GM10847 (cell line): ENCODE measurements around the gene CCDC78.

Experiments
- POLR2A ChIP-seq: IDR thresholded peaks from 2 replicates; pipeline ENCODE4 v1.6.1; 2011; ENCODE audit not compliant: insufficient read length; ENCODE audit errors: extremely low read depth

The CCDC78 gene

DNA sequence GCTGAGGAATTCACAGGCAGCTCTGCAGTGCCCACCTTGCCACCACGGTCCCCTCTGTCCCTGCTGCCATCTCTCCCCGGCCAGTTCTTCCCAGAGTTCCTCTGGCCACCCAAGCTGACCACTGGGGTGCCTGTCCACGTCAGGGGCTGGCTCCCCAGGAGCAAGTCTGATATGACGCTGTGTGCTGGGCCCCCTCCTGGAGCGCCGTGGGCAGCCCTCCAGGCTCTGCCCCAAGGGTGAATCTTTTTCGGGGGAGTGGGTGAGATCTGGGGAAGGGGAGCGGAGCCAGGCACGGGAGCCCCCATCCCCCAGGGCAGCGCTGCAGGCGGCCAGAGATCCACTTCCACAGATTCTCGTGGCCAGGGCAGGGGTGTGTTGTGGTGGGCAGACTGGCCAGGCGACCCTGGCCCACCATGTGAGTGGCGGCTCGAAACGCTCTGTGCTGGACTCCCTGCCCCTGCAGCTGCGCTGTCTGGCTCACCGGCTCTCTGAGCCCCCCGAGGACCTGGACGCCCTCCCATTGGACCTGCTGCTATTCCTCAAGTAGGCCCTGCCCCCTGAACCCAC, 38.0 kb upstream of the CCDC78 start:
- no peak for TF ChIP-seq POLR2A

DNA sequence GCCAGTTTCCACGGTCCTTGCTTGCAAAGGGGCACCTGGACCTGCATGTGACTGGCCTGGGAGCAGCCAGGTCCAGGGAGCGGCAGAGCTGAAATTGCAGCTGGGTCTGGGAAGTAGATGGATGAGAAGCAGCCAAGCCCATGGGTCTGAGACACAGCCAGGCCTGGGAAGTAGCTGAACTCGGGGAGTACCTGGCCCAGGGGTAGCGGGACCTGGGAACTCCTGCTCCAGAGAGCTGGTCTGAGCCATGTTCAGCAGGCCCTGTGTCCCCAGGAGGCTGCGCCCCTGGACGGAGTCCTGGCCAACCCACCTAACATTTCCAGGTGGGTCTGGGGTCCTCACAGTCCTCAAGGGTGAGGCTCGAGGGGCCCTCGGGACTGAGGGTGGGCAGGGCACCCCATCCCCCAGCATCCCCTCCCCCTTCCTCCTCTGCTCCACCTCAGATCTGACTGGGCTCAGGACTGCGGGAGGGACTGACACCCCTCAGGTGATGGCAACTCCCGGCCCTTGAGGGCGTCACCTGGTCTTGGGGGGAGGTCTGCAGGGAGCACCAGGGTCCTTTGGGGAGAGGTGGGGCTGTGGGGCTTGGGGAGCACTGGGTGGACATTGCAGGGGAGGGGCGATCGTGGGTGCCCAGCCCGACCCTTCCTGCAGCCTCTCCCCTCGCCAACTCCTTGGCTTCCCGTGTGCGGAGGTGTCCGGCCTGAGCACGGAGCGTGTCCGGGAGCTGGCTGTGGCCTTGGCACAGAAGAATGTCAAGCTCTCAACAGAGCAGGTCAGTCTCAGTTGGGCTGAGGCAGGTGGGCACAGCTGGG, 37.3 kb upstream of the CCDC78 start:
- TF ChIP-seq POLR2A, result no peak

DNA sequence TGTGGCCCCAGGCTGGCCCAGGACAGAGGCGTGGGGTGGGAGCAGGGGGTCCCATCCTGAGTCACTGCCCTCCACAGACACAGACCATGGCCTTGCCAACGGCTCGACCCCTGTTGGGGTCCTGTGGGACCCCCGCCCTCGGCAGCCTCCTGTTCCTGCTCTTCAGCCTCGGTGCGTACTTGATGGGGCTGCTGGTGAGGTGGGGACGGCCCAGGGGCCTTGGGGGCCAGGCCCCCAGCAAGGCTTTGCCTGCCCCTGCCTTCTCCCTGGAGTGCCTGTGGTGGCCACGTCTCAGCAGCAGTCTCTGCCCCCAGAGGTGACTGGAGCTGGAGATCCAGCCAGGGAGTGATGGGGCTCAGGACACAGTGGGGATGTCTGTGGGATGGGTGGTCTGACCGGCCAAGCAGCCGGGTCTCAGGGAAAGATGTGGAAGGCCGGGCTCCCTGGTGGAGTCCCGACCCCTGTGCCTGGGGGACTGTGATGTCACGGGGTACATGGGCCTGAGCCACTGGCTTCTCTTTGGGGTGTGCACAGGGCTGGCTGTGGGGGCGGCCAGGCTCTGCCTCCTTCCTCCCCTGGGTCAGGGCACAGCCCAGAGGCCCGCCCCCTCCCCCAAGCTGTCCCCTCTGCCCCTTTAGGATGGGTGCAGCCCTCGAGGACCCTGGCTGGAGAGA, 36.5 kb upstream of the CCDC78 start:
- TF ChIP-seq POLR2A, result no peak

DNA sequence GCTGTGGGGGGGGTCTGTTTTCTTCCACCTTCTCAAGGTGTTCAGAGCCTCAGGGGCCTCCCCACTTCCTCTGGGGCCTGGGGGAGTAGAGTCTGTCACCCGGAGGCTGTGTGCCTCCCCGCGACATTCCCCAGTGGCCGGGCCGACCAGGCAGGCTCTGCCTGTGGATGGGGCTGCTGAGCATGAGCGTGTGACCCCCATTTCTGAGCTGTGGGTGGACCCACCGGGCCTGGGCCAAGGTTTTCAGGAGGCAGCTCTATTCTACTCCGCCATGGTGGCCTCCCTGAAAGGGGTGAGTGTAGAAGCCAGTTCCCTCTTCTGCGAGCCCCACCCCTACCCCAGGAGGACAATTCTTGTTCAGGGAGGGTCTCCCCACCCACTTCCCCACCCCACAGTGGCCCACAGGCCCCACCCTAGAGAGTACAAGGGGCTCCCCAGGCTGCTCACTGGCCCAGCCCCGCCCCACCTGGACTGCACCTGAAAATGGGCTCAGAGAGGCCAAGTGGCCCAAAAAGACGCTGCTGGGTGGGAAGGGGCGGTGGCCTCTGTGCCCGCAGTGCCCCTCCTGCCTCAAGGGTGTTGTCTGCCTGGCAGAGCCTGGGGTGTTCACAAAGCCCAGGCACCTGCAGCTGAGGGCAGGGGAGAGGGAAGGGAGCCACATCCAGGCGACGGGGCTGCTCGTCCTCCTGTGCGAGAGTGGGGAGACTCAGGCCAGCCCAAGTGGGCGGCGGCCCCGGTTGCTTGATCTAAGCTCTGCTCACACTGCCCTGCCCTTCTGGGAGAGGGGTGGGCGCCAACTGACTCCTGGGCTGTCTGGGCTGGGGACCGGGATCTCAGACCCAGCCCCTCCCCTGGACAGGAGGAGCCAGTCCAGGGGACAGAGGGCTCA, 35.6 kb upstream of the CCDC78 start:
- TF ChIP-seq POLR2A, result no peak

DNA sequence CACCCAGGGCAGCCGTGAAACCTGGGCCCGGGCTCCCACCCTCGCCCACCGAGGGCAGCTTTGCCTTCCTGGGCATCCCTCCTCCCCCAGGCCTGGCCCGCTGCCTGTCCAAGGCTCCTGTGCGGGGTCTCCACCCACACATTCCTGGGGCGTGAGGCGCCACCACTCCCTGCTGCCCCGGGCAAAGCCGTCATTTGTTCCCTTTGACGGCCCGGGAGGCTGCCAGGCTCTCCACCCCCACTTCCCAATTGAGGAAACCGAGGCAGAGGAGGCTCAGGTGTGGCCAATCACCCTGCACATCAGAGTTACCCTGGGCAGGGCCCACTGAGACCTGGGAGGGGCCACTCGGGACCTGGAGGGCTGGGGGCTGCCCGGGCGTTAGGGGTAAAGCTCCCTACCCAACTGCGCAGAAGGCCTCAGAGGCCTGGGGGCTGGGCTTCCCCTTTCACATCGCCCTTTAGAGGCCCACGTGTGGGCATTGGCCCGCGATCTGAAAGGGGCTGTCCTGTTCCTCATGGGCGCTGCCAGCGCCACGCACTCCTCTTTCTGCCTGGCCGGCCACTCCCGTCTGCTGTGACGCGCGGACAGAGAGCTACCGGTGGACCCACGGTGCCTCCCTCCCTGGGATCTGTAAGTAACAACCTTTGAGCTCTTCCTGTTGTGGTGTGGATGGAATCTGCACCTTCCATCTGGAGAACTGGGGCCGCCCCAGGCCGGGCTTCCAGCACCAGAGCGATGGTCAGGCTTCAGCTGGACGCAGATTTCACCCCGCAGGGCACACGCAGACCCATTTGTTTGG, 34.5 kb upstream of the CCDC78 start, which contains the start of gene MSLN:
MSLN (plus strand) TSS at position 190 of the 799 bp plus-strand sequence. CDS start 1,947 bp downstream, outside the sequence.
- no peak for TF ChIP-seq POLR2A

DNA sequence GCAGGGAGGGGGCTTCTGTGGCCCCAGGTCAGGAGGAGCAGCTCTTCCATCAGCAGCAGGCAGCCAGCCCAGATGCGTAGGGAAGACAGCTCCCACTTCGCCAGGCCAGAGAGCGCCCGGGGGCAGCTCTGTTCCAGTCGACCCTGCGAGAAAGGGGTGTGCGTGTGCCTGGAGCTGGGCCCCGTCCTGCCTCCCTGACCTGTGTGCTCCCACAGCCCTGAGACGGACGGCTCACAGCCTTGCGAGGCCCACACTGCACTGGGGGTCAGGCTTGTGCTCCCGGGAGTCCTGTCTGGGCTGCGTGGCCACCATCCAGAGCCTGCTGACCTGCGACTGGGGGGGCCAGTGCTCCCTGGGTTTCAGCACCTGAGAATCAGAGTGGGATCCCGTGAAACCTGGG, 33.8 kb upstream of the CCDC78 start:
- TF ChIP-seq POLR2A, result no peak

DNA sequence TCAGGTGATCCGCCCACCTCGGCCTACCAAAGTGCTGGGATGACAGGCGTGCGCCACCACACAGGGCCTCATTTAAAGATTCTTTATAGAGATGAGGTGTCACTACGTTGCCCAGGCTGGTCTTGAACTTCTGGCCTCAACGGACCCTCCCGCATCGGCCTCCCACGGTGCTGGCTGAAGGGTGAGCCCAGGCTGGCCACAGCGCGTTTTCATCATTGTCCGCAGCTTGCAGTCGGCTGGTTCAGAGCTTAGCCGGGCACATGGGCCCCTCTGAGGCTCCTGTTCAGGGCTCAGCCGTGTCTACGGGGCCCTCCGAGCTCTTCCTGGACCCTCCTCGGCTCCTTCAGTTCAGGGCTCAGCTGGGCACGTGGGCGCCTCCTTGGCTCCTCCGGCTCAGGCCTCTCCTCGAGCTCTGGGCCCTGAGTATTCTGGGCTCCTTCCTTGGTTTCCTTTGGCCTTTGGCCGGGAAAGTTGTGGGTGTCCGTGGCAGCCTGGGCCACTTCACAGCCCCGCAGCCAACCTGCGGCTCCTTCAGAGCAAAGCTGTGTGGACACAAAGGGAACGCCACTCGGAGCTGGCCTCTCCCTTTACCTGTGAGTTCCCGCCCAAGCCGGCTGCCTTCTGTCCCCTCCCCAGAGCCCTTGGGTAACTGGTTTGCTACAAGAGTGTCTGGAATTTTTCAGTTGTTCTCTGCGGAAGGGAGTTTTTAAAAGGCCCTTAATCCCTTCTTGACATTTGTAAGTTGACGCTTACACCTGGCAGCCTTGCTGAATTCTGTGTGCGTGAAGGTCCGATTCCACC, 33.1 kb upstream of the CCDC78 start:
- no peak for TF ChIP-seq POLR2A

DNA sequence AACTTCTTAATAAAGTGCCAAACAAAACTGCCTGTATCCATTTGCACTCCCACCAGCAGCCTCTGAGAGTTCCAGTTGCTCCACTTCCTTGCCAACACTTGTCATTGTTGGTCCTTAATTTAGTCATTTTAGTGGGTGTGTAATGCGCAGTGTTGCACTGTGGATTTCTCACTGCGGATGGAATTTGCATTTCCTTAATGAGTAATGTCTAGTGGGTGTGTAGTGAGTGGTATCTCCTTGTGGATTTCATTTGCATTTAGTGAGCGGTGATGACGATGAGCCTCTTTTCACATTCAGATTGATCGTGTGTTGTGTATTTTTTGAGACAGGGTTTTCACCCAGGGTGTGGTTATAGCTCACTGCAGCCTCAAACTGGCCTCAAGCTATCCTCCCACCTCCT, 30.2 kb upstream of the CCDC78 start:
- TF ChIP-seq POLR2A, result no peak

DNA sequence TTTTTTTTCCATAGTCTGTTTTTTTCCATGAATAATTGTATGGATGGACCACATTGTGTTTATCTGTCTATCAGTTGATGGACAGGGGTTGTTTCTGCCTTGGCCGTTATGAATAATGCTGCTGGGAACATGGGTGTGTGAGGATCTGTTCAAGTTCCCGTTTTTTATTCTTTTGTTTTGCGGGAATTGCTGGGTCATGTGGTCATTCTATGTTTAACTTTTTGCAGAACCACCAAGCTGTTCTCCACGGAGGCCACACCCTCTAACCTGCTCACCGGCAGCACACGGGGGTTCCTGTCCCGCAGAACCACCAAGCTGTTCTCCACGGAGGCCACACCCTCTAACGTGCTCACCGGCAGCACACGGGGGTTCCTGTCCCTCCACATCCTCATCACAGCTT, 28.4 kb upstream of the CCDC78 start:
- no peak for TF ChIP-seq POLR2A

DNA sequence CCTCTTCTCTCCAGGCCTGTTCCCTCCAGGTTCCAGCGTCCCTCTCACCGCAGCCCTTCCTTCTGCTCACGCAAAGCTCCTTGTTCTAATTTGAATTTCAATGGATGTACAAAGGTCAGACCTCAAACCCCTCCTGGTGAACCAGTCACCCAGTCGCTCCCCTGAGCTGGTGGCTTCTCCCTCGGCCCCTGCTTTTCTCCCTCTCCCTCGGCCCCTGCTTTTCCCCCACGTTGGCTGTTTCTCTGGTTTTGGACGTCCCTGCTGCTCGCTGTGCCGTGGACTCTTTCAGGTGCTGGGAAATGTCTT, 25.7 kb upstream of the CCDC78 start:
- no peak for TF ChIP-seq POLR2A

DNA sequence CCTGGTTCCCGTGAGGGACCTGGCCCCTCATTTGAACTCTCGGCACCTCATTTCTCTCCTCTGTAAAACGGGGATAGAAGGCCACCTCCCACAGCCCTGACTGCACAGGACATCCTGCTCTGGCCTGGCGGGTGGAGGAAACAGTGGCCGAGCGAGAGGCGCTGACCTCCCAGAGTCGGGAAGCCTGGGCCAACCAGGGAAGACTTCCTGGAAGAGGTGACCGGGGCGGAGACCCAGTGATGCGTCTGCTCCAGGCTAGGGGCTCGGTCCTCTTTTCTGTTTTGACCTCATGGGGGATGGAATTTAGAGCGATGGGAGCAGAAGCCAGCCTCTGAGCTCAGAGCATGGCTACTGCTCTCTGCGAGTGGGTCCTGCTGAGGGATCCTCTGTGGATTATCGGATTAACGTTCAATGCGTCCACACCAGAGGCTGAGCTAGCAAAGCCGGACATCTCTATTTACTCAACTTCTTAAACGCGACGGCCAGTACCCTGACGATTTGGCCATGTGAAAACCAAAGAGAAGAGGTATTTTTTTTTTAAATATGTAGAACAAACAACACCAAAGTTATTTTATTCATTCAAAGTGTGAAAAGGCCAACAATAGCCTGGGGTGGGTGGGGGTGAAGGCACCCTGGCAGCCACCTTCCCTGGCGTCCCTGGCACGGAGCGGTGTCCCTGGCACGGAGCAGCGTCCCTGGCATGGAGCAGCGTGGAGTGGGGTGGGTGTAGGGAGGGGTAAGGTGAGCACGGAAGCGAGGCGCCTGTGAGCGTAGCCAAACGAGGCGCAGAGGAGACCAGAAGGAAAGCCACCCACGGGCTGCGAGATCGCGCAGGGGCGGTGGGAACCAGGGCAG, 25.1 kb upstream of the CCDC78 start:
- no peak for TF ChIP-seq POLR2A

DNA sequence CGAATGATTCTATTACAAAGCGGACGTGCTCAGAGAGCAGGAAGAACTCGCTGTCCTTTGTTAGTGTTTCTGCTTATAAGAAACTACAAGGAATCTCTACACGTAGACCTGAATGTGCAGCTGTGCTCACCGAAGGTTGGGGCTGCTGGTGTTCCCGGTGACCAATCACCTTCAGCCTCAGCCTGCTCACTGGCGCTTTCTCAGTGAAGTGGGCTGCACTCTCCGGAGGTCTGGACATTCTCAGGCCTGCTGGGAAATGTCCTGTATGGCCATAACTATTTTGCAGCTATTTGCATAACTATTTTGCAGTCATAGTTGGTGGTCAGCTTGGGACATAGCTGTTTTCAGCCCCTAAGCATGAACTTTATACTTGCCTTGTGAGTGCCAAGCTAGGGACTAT, 24.2 kb upstream of the CCDC78 start:
- no peak for TF ChIP-seq POLR2A

DNA sequence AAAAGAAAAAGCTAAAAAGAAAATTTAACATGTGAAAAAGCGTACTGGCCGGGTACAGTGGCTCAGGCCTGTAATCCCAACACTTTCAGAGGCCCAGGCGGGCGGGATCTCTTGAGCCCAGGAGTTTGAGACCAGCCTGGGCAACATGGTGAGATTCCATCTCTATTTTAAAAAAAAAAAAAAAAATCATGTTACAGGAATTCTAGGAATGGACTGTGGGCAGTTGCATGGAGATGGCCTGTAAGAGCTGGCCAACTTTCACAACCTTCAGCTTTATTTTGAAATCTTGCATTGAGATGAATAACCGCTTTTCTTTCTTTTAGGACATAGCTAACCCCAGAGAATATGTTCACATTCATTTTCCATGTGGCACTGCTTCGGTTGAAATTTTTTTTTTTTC, 22.8 kb upstream of the CCDC78 start:
- TF ChIP-seq POLR2A, result no peak

DNA sequence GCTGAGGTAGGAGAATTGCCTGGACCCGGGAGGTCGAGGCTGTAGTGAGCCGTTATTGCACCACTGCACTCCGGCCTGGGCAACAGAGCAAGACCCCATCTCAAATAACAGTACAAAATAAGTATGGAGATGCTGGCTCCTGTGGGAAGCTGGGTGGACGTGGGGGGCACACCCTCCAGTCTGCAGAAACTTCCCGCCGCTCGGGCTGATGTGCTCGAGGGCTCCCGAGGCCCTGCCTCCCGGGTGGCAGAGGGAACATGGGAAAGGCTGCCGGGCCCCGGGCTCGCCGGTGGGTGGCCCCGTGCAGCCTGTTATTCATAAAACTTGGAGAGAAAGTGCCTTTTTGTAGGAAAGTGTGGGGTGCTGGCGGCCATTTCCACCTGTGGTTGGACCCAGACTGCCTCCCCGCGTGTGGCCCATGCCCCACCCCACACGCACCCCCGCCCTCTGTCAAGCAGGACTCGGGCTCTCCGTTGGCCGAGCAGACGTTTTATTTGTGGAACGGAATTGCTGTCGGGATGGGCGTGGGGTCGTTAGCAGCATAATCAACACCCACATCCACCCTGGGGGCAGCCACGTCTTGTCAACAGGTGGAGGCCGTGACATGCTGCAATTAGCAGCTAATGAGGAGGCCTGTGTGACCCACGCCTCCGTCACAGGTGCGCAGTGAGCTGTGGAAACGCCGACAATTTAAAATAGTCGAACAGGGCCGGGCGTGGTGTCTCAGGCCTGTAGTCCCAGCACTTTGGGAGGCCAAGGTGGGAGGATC, 21.9 kb upstream of the CCDC78 start:
- no peak for TF ChIP-seq POLR2A
